OCI-LY7 (cell line): Measurements from ENCODE around the gene PSMB5.

Experiments
- EZH2phosphoT487 ChIP-seq: fragments of 200-600 bp; sonication (generic); IDR thresholded peaks from 2 replicates; pipeline ENCODE4 v1.6.1; 2018; ENCODE audit warnings: low read depth, borderline replicate concordance, mild to moderate bottlenecking, mixed run types, antibody characterized with exemption, low read length, moderate library complexity, mixed read lengths
- TF ChIP-seq, protein P1 (sequence below): fragments of 200-600 bp; sonication (generic); conservative IDR thresholded peaks from 2 replicates; pipeline ENCODE4 v1.5.1; 2014; ENCODE audit warnings: mild to moderate bottlenecking, antibody characterized with exemption, low read length, moderate library complexity, mixed read lengths

DNA sequence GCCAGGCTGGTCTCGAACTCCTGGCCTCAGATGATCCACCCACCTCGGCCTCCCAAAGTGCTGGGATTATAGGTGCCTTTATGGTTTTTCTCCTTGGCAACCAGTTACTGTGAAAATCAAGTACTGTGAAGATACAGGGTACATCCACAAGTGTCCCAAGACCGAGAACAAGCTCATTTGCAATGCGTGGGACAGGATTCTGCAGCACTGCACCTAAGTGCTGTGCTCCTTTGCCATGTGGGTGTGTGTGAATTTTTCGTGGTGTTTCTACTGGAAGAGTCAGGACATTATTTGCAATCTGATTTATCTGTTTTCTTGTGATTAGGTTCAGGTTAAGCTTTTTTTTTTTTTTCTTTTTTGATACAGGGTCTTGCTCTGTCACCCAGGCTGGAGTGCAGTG lies 17.6 kb downstream of the PSMB5 start:
- TF ChIP-seq, protein P1, sequence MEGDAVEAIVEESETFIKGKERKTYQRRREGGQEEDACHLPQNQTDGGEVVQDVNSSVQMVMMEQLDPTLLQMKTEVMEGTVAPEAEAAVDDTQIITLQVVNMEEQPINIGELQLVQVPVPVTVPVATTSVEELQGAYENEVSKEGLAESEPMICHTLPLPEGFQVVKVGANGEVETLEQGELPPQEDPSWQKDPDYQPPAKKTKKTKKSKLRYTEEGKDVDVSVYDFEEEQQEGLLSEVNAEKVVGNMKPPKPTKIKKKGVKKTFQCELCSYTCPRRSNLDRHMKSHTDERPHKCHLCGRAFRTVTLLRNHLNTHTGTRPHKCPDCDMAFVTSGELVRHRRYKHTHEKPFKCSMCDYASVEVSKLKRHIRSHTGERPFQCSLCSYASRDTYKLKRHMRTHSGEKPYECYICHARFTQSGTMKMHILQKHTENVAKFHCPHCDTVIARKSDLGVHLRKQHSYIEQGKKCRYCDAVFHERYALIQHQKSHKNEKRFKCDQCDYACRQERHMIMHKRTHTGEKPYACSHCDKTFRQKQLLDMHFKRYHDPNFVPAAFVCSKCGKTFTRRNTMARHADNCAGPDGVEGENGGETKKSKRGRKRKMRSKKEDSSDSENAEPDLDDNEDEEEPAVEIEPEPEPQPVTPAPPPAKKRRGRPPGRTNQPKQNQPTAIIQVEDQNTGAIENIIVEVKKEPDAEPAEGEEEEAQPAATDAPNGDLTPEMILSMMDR = no peak
- TF ChIP-seq EZH2phosphoT487 = no peak
